Activated naive CD8-positive, alpha-beta T cell treated with anti-CD3 and anti-CD28 coated beads, Interleukin-2, amount 10 ng/mL, durations not matched to agents 7 days and 5 days (primary cell): Measurements from ENCODE around the gene IGFBP7. TPM values are rescaled to one million over a fixed set of nuclear protein-coding genes. Genes with fewer than 3 reads are reported as not detected.

ENCODE experiments used
- ATAC-seq: fragments of 150-1000 bp; cut with Tn5 transposase; one replicate; pipeline ENCODE4 v1.10.0; 2021; ENCODE audit warnings: low read depth, moderate library complexity
- POLR2A ChIA-PET: fragments of 350-600 bp; sonication (Branson Sonifier 250); formaldehyde crosslinking; loops from one replicate; lab custom pipeline; 2021; ENCODE audit warnings: antibody characterized with exemption; lab: Charles Lee
- DNase-seq: peaks from one replicate; pipeline ENCODE4 v3.0.0; 2021
- H3K27ac Mint-ChIP-seq: one replicate; pipeline ENCODE4 v1.8.0; 2022; ENCODE audit warnings: mild to moderate bottlenecking, mixed read lengths
- H3K27me3 Mint-ChIP-seq: one replicate; pipeline ENCODE4 v1.8.0; 2022; ENCODE audit warnings: mild to moderate bottlenecking, moderate library complexity, mixed read lengths
- H3K36me3 Mint-ChIP-seq: one replicate; pipeline ENCODE4 v1.8.0; 2021; ENCODE audit warnings: mild to moderate bottlenecking, mixed read lengths
- H3K4me1 Mint-ChIP-seq: one replicate; pipeline ENCODE4 v1.8.0; 2021; ENCODE audit warnings: mixed read lengths
- H3K4me3 Mint-ChIP-seq: one replicate; pipeline ENCODE4 v1.8.0; 2022; ENCODE audit warnings: mild to moderate bottlenecking, moderate library complexity, mixed read lengths
- H3K9me3 Mint-ChIP-seq: one replicate; pipeline ENCODE4 v1.8.0; 2021; ENCODE audit warnings: mixed read lengths
- total RNA-seq, 2 experiments: library from RNA; stranded (reverse); gene quantifications; one replicate each; pipeline ENCODE4 v1.2.3, GENCODE V29; 2021

IGFBP7 gene
- total RNA-seq, 2 experiments from 2014 or later = 0.28 TPM; not detected in 1

- POLR2A ChIA-PET = no interaction called here
- ATAC-seq = no peak
- no peaks in the 10 kb centered on the region for H3K9me3 Mint-ChIP-seq
- no peak overlapping the region for H3K4me3 Mint-ChIP-seq
- no peaks in the 10 kb centered on the region for H3K27me3 Mint-ChIP-seq
- no peak for DNase-seq
- H3K36me3 Mint-ChIP-seq = peaks cover 32% of the 10 kb centered on the region
- no peak overlapping the region for H3K27ac Mint-ChIP-seq
- peaks cover 5% of the 10 kb centered on the region for H3K4me1 Mint-ChIP-seq
Measured at GRCh38 chr4:56999751-57000150, 110.4 kb downstream of the IGFBP7 start.

GRCh38 chr4:56995525-56995924, 114.7 kb downstream of the IGFBP7 start:
- DNase-seq (no peak), ATAC-seq (no peak)
- peaks cover 37% of the 10 kb centered on the region for H3K36me3 Mint-ChIP-seq
- no peak overlapping the region for H3K27ac Mint-ChIP-seq
- peaks cover 13% of the 10 kb centered on the region for H3K4me1 Mint-ChIP-seq
- POLR2A ChIA-PET = interaction anchor here (2.1 kb wide), 1 partner anchor 16 kb away, joined by 9 read pairs; the partner anchor contains the start of gene POLR2B
- no peak overlapping the region for H3K4me3 Mint-ChIP-seq
- no peaks in the 10 kb centered on the region for H3K9me3 Mint-ChIP-seq
- no peaks in the 10 kb centered on the region for H3K27me3 Mint-ChIP-seq

GRCh38 chr4:56990109-56990905, 119.9 kb downstream of the IGFBP7 start:
- Mint-ChIP-seq H3K4me3 (no peak overlapping the region), H3K4me1 (peaks cover 15% of the 10 kb centered on the region), H3K27me3 (no peaks in the 10 kb centered on the region), H3K9me3 (no peaks in the 10 kb centered on the region), H3K36me3 (peaks cover 40% of the 10 kb centered on the region), H3K27ac (no peak overlapping the region)
- no peak for ATAC-seq
- DNase-seq = no peak
- POLR2A ChIA-PET = interaction anchor here (4.7 kb wide), 1 partner anchor 12 kb away, joined by 22 read pairs; the partner anchor contains the start of genes NOA1 and POLR2B

- Mint-ChIP-seq H3K27me3 (no peaks in the 10 kb centered on the region), H3K9me3 (no peaks in the 10 kb centered on the region), H3K27ac (no peak overlapping the region), H3K36me3 (peaks cover 33% of the 10 kb centered on the region), H3K4me1 (peaks cover 21% of the 10 kb centered on the region), H3K4me3 (no peak overlapping the region)
- POLR2A ChIA-PET = interaction anchor here (4.7 kb wide), 1 partner anchor 9 kb away, joined by 22 read pairs; the partner anchor contains the start of genes NOA1 and POLR2B
- no peak for DNase-seq
- ATAC-seq = no peak
Measured at GRCh38 chr4:56986952-56987351, 123.2 kb downstream of the IGFBP7 start.

- POLR2A ChIA-PET = no interaction called here
- no peaks in the 10 kb centered on the region for H3K9me3 Mint-ChIP-seq
- no peak overlapping the region for H3K4me3 Mint-ChIP-seq
- H3K27me3 Mint-ChIP-seq = no peaks in the 10 kb centered on the region
- ATAC-seq (no peak), DNase-seq (no peak)
- H3K36me3 Mint-ChIP-seq = peaks cover 28% of the 10 kb centered on the region
- peaks cover 22% of the 10 kb centered on the region for H3K4me1 Mint-ChIP-seq
- no peak overlapping the region for H3K27ac Mint-ChIP-seq
Measured at GRCh38 chr4:56986192-56986591, 124.0 kb downstream of the IGFBP7 start.

- no peaks in the 10 kb centered on the region for H3K9me3 Mint-ChIP-seq
- H3K27ac Mint-ChIP-seq = peak overlapping the region; percentile 37
- POLR2A ChIA-PET = no interaction called here
- H3K27me3 Mint-ChIP-seq = no peaks in the 10 kb centered on the region
- H3K4me3 Mint-ChIP-seq = peak overlapping the region; percentile 99
- ATAC-seq (no peak), DNase-seq (no peak)
- H3K4me1 Mint-ChIP-seq = peaks cover 28% of the 10 kb centered on the region
- H3K36me3 Mint-ChIP-seq = peaks cover 16% of the 10 kb centered on the region
Measured at GRCh38 chr4:56981795-56982201, 128.4 kb downstream of the IGFBP7 start.

Other genes with a start within 250 kb of the IGFBP7 start
- gene REST, start 202.5 kb downstream of the IGFBP7 start, total RNA-seq = 10 to 100 TPM; 52.2 to 56.7 TPM
- gene NOA1, start 132.8 kb downstream of the IGFBP7 start, total RNA-seq = 10 to 100 TPM; 22.4 to 23.6 TPM
- 100 to 1,000 TPM; 117 TPM for gene POLR2B, start 131.5 kb downstream of the IGFBP7 start, total RNA-seq